NCI-H2107 treated with DMSO at 0.1 percent for 48 hours (cell line): ENCODE measurements around the gene GNL3.
A peak's percentile ranks its signal among the peaks of the same experiment; 100 is the strongest.

Experiments
- DNase-seq: peaks from one replicate; lab custom pipeline; 2025; ENCODE audit not compliant: unreplicated experiment; lab: John Stamatoyannopoulos, UW

Gene GNL3

DNA sequence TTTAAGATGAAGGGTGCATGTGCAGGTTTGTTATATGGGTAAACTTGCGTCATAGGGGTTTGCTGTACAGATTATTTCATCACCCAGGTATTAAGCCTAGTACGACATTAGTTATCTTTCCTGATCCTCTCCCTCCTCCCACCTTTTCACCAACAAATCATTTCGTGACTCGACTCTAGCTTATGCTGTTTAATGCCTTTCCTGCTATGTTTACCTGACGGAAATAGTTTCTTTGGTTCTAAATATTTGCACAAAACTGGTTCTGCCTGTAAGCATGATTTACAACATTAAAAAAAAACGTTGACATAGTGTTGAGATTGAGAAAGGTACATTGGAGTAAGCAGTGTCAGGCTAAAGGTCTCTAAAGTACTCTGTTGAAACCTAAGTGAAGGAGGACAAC, 2.4 kb downstream of the GNL3 start:
- DNase-seq: no peak

GRCh38 chr3:52689151-52689550, 3.3 kb downstream of the GNL3 start:
- DNase-seq: no peak

DNA sequence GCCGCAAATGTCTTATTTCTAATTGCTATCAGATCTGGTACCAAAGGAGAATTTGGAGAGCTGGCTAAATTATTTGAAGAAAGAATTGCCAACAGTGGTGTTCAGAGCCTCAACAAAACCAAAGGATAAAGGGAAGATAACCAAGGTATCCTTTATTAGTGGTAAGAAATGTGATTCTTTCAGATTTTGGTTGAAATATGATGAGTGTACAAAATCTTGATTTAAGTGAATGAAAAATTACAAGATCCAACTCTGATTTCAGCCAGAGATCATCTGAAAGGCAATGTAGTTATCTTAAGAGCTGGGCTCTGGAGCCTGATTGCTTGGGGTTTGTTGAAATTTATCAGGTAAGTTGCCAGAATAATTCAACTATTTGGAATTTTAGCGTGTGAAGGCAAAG, 4.7 kb downstream of the GNL3 start:
- DNase-seq: no peak

- no peak for DNase-seq
Observed at GRCh38 chr3:52693071-52693470, 7.2 kb downstream of the GNL3 start.

- DNase-seq: no peak
Observed at GRCh38 chr3:52694528-52695189, 8.8 kb downstream of the GNL3 start.

DNA sequence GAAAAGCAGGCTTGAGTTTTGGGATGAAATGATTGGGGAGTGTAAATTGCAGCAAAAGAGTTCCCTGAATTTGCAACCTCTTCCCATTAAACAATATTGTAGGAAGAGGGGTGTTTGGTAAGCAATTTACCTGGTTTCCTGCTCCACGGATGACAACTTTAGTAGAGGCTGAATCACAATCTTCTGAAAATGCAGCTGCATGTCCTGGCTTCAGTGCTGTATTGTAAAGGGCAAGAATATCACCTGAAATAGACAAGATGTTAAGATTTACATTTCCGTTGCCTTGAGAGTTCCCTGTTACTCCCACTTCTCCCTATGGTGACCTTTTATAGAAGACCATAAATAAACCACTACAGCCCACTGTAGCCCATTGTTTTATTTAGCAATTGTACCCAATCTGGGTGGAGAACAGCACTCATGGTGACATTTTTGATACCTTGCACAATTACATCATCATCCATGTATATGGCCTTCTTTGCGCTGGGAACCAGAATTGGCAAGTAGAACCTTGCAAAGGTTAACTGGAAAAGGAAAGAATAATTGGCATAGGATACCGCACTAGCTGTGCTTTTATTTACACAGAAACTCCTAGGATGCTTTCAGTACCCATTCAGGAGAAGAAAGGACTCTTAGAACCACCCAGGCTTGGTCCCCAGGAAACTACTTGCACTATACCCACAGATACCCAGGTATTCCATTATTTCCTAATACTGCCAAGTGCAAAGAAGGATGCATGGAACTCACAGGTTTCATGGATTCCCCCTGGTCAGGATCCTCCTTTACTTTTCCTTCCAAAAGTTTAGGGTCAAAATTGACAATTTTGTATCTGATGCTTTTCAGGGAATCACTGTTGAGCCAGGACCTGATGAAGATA, 10.2 kb downstream of the GNL3 start:
- no peak for DNase-seq

GRCh38 chr3:52696830-52697631, 11.2 kb downstream of the GNL3 start:
- DNase-seq: no peak

DNA sequence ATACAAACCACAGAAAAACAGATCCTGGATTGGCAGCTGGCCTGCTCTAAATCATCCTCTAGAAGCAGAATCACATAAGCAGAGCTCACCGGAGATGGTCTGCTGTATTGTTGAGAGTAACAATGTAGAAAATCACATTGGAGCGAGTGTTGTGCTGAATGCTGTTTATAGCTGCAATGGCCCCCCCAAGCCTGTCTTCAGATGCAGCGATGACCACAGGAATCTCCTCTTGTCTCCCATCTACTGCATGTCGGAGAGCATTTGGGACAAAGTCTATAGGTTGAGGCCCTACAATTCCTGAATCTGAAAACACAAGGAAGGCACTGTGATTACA, 11.8 kb downstream of the GNL3 start:
- DNase-seq: no peak

DNA sequence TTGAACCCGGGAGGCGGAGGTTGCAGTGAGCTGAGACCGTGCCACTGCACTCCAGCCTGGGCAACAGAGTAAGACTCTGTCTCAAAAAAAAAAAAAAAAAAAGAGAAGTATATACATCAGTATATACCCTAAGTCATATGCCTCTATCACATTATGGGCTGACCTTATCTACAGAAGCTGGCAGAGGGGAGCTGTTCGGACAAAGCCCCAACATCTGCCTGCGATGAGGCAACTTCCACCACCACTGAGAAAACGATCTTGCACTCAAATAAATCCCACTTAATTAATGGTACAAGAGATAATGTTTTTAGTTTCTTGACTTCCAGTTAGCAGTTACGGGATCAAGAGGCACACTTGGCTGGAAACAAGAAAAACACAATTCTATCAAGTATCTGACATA, 17.5 kb downstream of the GNL3 start:
- DNase-seq: no peak

DNA sequence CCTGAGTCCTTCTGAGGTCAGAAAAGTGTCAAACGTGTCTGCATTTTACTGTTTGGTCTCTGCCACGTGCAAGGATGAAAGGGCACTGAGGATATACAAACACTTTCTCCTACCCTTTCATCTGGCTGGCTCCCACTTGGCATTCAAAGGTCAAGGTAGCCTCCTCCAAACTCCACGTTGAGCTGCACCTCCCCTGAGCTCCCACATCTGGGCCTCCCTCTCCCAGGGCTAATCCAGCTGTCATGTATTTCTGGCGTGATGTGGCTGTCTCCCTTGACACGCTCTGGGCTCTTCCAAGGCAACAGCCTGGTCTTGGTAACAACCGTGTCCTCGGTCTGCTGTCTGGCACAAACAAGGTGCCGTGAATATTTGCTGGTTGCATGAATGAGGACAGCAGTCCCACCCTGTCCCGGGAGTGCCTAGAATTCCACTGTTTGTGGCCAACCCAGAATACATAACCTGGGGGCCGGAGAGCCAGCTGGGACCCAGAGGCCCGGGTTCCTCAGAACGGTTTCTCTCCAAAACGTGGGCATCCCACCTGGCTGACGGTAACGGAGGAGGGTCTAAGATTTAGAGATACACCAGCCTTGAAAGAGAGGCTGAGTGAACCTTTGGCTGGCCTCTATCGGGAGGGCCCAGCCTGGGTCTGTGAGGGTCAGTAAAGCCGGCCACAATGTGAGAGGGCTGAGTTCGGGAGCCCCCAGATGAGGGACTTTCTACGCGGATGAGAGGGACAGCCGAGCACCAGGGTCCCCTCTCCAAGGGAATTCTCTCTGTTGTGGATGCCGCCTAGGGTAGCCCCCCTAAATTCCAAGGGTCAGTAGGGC, 19.0 kb downstream of the GNL3 start:
- no peak for DNase-seq

DNA sequence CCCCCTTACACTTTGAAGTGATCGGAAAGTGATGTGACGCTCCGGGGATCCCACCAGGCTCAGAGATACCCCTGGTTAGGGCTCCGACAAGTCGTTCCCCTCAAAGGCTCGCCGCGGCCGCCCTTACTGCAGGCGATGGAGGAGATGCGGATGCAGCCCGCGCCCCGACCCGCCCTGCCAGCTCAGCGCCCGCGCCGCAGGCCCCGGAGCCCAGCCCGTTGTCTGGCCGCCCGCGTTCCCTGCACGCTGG, 19.5 kb downstream of the GNL3 start:
- DNase-seq: no peak

DNA sequence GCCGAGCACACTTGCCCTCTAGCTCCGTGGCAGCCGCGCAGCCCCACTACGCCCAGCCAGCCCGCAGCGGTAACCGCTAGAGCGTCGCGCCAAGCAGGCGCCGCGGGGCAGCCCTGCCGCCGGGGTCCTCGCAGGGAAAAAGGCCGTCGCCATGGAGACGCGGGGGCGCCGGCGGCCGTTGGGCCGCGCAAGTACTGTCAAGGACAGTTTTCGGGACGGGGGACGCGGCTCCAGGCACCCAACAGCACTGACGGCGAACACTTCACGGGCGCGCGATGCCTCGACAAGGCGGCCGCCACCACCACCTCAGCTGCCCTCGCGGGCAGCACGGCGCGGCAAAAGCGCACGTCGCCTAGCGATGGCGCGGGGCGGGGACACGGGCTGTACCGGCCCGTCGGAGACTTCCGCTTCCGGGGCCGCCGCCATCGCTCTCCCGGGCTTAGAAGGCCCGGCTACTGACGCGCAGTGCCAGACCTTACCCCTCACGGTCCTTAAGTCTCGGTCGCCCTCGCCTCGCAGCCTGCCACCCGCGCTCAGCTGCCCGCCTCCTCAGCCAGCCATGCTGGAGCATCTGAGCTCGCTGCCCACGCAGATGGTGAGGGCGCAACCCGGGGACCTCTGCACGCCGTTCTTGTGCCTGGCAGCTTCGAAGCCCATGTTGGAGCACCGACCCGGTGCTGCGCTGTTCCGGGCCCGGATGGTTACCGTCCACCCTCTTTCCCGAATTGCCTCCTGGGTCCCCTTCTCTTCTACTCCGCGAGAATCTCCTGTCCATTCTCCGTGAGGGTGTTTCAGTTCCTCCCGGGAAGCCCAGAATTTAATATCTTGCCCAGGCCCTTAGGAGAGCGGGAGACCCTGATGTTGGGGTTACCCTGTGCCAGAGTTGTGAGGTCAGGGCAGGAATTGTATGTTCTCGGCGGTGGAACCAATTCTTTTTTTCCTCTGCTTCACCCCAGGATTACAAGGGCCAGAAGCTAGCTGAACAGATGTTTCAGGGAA, 20.2 kb downstream of the GNL3 start, which contains the start of the genes GLT8D1 and SPCS1:
Gene GLT8D1 (minus strand): TSS at position 104 of the 999 bp plus-strand sequence. CDS start 5,331 bp downstream, outside the sequence.
Gene SPCS1 (plus strand): TSS at position 419 of the 999 bp plus-strand sequence. CDS start 141 bp downstream, at position 560.
- DNase-seq: peak; percentile 42

DNA sequence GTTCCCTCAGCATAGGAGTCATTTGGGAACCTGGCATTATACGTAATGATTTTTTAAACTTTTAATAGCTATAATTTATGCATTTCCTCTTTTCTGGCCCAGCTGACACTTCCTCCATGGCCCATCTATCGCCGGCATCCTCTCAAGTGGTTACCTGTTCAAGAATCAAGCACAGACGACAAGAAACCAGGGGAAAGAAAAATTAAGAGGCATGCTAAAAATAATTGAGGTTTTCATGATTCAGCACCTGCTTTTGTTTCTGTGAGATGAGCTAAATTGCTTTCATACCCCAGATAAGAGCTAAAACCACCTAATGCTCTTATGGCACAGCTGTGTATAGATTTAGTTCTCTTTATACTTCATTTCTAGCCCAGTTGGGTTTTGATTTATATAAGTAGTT, 21.8 kb downstream of the GNL3 start:
- no peak for DNase-seq

GRCh38 chr3:52710512-52710911, 24.7 kb downstream of the GNL3 start:
- DNase-seq: no peak

DNA sequence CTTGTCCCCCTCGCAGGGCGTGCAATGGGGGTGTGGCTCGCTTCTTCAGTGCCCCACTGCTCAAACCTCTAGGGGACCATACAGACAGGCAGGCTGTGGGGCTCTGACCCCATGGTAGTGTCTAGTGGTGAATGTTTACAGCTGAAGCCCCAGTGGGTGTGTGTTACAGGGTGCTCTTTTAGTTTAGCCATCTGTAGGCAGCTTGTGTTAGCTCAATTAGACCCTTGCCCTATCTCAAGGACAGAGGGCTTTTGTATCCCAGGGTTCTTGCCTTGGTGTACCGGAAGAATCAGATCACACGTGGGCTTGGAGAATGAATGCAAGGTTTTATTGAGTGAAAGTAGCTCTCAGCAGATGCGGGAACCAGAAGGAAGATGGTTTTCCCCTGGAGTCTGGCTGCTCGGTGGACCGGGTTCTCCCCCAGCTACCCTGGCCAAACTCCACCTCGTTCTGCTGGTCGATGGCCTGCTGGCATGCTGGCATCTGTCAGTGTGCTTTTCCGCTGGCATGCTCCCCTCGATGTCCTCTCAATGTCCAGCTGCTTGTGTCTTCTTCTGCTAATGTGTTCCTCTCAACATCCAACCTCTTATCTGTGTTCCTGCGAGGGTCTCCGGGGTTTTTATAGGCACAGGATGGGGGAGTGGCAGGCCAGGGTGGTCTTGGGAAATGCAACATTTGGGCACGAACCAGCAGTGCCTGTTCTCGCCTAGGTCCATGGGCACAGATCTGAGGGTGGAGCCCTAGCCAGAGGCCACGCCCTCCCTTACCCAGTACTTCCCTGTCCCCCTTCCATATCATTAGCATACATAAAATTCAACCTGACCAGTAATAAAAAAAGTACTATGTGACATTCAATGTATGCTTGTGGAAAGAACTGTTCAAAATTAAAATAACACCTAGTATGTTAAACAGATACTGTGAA, 26.7 kb downstream of the GNL3 start:
- DNase-seq: no peak

- DNase-seq: no peak
Observed at GRCh38 chr3:52714335-52715302, 28.8 kb downstream of the GNL3 start.

GRCh38 chr3:52715714-52716305, 30.0 kb downstream of the GNL3 start:
- DNase-seq: no peak
